ENCODE measurements around the gene SERPINA3.
"Not testable (repeated sequence)": the region's sequence is repeated elsewhere in the genome, so short reads cannot be mapped to it uniquely, and the experiment has no call there.

The SERPINA3 gene

GRCh38 chr14:94586635-94587034 is 25.6 kb upstream of the SERPINA3 start:
- no peak for DNase-seq

DNA sequence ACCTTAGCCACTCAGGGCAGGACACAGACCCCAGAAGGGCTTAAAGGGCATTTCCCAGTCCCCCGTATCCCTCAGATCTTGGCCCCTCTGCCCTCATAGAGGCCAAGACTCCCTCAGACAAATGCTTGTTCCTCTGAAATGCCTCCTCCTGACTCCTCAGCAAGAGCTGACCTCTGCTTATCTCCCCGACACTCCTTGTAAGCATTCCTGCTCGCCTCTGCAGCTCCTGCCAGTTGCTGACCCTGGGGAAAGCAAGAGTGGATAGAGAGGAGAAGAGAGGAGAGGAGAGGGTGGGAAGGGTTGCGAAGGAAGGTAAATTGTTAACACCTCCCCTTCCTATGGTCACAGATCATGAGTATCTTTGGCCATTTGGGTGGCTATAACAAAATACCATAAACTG is 23.9 kb upstream of the SERPINA3 start:
- no peak for DNase-seq

- no peak for DNase-seq
Measured at GRCh38 chr14:94591073-94591472, 21.1 kb upstream of the SERPINA3 start.

- DNase-seq, result no peak
Measured at GRCh38 chr14:94591871-94592270, 20.3 kb upstream of the SERPINA3 start.

- no peak for DNase-seq
Measured at GRCh38 chr14:94592457-94592856, 19.7 kb upstream of the SERPINA3 start.

GRCh38 chr14:94593376-94593748 is 18.8 kb upstream of the SERPINA3 start:
- no peak for DNase-seq

DNA sequence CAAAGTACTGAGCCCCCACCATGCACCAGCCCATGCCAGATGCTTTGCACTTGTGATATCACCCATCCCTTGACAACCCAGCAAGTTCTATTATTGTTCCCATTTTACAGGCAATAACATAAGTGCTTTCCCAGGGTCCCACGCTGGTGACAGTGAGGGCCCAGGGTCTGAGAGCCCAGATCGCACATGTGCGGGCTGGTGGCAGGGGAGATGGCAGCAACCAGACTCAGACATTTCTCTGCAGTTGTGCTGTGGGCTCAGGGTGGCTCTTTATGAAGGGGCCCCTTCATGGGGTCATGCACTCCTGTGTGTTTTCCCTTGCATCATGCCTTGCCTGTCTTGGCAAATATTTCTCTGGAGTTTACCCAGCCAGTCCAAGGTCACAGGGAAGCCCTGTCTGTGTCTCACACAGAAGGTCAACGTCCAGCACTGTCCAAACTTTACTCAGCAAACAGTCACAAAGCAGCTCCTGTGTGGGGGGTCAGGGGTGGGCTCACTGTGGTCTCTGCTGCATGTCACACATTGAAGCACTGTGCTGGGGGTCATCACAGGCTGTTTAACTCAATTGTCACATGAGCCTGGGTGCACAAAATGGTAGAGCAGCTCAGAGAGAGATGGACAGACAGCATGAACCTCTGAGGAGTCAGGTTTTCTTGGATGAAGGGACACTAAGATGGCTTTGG is 18.3 kb upstream of the SERPINA3 start:
- DNase-seq, result no peak

GRCh38 chr14:94594441-94594840 is 17.8 kb upstream of the SERPINA3 start:
- no peak for DNase-seq

- no peak for DNase-seq
Measured at GRCh38 chr14:94595912-94596311, 16.3 kb upstream of the SERPINA3 start.

DNA sequence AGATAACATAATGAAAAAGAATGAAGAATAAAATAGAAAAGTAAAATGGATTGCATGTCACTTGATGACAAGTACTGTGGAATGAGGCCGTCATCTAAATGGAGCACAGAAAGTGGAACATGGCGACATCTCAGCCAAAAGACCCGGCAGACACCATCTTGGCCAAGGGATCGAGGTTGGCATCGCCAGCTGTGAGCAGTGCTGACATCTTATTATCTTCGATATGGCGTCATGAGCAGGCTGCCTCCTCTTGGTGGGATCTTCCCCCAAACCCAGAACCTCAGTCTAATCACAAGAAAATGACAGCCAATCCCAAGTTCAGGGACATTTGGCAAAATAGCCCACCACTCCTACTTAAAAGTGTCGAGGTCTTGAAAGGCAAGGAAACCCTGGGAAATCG is 15.8 kb upstream of the SERPINA3 start:
- DNase-seq, result no peak

GRCh38 chr14:94597788-94598187 is 14.4 kb upstream of the SERPINA3 start:
- DNase-seq, result no peak

- DNase-seq, result no peak
Measured at GRCh38 chr14:94598506-94598815, 13.7 kb upstream of the SERPINA3 start.

GRCh38 chr14:94598816-94599655 is 13.2 kb upstream of the SERPINA3 start:
- no peak for DNase-seq

DNA sequence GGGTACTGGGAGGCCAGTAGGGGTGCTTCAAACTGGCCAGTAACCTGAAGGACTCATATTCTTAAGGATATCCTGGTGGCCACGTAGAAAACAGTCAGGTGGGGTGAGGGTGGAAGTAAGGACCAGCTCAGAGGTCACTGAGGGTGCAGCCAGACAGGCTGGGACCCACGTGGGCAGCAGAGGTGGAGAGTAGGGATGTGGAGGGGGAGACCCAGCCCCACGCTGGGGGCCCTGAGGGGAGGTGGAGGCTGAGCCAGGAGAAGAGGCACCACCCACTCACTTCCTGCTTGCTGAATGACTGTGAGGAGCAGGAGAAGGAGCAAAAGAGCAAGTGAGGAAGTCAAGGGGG is 12.6 kb upstream of the SERPINA3 start:
- DNase-seq, result no peak

DNA sequence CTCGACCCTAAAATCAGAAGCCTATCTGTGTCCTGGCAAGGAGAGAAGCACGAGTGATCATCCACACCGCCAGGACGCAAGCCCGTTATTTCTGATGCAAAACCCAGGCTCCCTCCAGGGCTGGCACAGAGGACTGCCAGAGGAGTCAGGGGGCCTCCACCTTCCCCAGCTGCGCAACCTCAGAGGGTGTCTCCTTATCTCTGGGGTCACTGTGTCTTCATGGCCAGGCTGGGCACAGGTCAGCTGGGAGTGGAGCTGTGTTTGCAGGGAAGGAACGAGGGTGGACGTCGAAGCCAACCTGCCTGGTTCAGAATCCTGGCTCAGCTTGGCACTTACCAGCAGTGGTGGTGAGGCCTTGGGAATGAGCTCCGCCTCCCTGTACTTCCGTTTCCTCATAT is 12.0 kb upstream of the SERPINA3 start:
- DNase-seq, result no peak

DNA sequence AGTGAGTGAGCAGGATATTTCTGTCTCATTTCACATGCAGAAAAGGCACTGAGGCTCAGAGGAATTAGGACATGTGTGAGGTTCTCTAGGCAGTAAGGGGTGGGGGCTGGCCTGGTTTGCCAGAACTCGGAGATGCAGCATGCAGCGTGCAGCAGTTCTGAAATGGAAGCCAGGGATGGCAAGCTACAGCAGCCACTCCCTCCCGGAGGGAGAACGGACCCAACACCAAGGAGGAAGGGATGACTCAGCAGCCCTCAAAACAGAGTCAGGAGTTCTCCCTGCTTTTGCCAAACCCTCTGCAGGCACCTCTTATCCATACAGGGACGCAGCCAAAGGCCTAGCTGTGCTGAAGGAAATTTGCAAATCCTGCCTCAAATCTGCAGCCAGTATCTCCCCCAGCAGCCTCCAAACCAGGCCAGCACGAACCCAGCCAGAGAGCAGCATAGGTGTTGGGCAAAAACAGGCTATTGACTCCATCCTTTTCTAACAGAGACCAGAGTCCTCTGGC is 10.3 kb upstream of the SERPINA3 start:
- no peak for DNase-seq

DNA sequence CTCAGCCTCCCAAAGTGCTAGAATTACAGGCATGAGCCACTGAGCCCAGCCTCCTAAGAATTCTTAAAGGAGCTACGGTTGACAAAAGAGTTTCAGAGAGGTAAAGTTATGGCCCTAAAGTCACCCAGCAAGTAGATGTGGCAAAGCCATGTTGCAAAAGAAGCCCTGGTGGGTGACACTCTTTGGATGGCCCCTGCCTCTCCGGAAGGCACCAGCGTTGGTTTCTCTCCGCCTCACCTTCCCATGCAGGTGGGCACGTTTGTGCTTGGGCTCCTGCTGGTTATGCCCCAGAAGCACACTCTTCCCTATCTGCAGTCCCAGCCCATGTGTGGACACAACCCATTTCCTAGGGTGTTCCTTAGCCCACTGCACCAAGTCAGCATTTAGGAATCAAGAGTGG is 9.5 kb upstream of the SERPINA3 start:
- no peak for DNase-seq

- DNase-seq, result no peak
Measured at GRCh38 chr14:94605361-94605760, 6.8 kb upstream of the SERPINA3 start.

GRCh38 chr14:94608966-94609365 is 3.2 kb upstream of the SERPINA3 start:
- not testable (repeated sequence) for DNase-seq

DNA sequence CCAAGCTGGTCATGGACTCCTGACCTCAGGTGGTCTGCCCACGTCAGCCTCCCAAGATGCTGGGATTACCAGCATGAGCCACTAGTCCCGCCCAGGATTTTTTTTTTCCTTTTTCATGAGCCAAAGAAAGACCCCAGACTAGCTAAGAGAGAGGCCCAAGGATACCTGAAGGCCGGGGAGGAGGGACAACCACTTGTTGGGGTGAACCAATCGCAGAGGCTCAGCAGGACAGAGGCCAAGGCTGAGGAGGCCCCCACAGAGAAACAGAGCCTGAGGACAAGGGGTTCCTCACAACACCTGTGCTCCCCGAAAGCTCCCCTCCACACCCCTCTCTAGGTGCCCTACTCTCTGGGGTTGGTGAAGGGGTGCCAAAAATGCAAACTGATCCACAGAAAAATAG is 1.0 kb upstream of the SERPINA3 start:
- DNase-seq, result no peak

- DNase-seq, result no peak
Measured at GRCh38 chr14:94612580-94613554, 676 bp downstream of the SERPINA3 start.

DNA sequence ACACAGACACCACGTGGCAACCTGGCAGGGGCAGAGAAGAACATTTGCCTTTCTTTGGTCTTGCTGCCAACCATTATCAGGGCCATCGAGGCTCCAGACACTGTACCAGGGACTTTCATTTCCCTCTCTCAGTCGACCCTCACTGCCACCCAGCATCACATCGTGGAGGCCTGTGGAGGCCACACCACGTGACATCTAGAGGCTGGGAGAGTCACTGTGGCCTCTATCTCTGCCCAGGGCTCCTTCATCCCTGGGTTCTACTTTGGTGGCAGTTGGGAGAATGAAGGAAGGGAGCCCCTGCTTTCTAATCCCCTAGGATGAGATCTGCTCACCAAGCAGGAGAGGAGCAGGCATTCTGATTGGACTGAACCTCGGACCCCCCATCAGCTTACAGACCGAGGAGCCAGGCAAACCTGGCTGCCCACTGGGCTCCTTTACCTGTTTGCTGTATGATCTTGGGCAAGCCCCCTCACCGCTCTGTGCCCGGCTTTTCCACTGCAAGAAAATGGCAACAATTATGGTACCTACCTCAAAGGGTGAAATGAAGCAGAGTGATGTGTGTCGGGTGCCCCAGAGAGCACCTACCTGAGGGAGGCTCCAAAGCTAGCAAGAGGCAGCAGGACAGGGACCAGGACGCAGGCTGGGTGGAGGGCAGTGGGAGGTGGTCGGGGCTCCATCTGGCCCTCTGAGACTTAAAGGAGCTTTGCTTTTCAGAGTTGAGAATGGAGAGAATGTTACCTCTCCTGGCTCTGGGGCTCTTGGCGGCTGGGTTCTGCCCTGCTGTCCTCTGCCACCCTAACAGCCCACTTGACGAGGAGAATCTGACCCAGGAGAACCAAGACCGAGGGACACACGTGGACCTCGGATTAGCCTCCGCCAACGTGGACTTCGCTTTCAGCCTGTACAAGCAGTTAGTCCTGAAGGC is 1.8 kb downstream of the SERPINA3 start:
- DNase-seq, result no peak

Data from T1000 (cell line).